Sigmoid colon (tissue), 7 donors: Measurements from ENCODE around the gene NUP188. TPM values are rescaled to one million over a fixed set of nuclear protein-coding genes. Genes with fewer than 3 reads are reported as not detected.

ENCODE experiments used
- DNase-seq: peaks from one replicate; pipeline ENCODE4 v3.0.0-alpha.2; 2019
- H3K27ac ChIP-seq, 4 donors: fragments of 200-600 bp; sonication (generic); one replicate each; pipeline ENCODE4 v1.5.1; 2016 to 2019; ENCODE audit warnings: mild to moderate bottlenecking in 1 of 4
- H3K27me3 ChIP-seq, 3 donors: fragments of 200-600 bp; sonication (generic); one replicate each; pipeline ENCODE4 v1.5.1; 2019; ENCODE audit warnings: mild to moderate bottlenecking in 1 of 3
- H3K36me3 ChIP-seq, 4 donors: fragments of 200-600 bp; sonication (generic); one replicate each; pipeline ENCODE4 v1.5.1; 2016 to 2019
- H3K4me1 ChIP-seq, 4 donors: fragments of 200-600 bp; sonication (generic); one replicate each; pipeline ENCODE4 v1.5.1; 2017 to 2019
- H3K4me3 ChIP-seq, 4 donors: fragments of 200-600 bp; sonication (generic); one replicate each; pipeline ENCODE4 v1.5.1; 2017 to 2019; ENCODE audit warnings: mild to moderate bottlenecking in 2 of 4, moderate library complexity in 1 of 4
- H3K9me3 ChIP-seq, 4 donors: fragments of 200-600 bp in 3 of 4; sonication (generic) in 3 of 4; one replicate each; pipeline versions ENCODE4 v1.5.1 to v1.6.1; 2013 to 2019
- EP300 ChIP-seq, 4 donors: sonication (generic); formaldehyde crosslinking; IDR thresholded peaks; one replicate each; pipeline ENCODE4 v1.6.1; 2017; ENCODE audit warnings: antibody characterized with exemption in 4 of 4
- POLR2A ChIP-seq, 2 donors: fragments of 450-650 bp; IDR thresholded peaks; one replicate each; pipeline ENCODE4 v1.6.1; 2016; ENCODE audit warnings: antibody characterized with exemption in 2 of 2, mild to moderate bottlenecking in 2 of 2, moderate library complexity in 2 of 2
- POLR2AphosphoS5 ChIP-seq, 4 donors: sonication (generic); formaldehyde crosslinking; IDR thresholded peaks; one replicate each; pipeline ENCODE4 v1.6.1; 2017; ENCODE audit warnings: antibody characterized with exemption in 4 of 4
- WGBS, 2 donors: extraction: QIAGEN DNeasy Blood & Tissue Kit; methylation state at CpG; one replicate each; pipeline ENCODE4 v1.1.7; 2013; 5-methylcytosine and 5-hydroxymethylcytosine counted together
- intact Hi-C: fragments of 100-400 bp; cut with DNase I; formaldehyde crosslinking; loops from one replicate; pipeline ENCODE4 v1.15.1; 2023
- polyA plus RNA-seq, 3 donors: library from polyadenylated mRNA; stranded (reverse); fragments of 200-250 nt; gene quantifications; one replicate each; pipeline ENCODE4 v1.2.3, GENCODE V29; 2013
- total RNA-seq, 4 donors: library from RNA; depleted of rRNA; stranded (reverse); fragments of >200 nt; gene quantifications; one replicate each; pipeline ENCODE4 v1.1.0, GENCODE V29; 2016
- TF ChIP-seq, protein P1 (sequence below), 4 experiments: fragments of 450-650 bp in 3 of 4; fragments of 200-600 bp in 1 of 4; IDR thresholded peaks; one replicate each; pipeline ENCODE4 v1.5.1; 2016 to 2019; ENCODE audit warnings: antibody characterized with exemption in 4 of 4, mild to moderate bottlenecking in 3 of 4, moderate library complexity in 2 of 4
- donor health status: healthy with polysubstance abuse.
- donor health status: Bipolar disorder and iron deficiency.
- donor health status: healthy.

Gene NUP188
- total and polyA plus RNA-seq, 7 donors = 3.7 to 28.8 (median 21.3) TPM

DNA sequence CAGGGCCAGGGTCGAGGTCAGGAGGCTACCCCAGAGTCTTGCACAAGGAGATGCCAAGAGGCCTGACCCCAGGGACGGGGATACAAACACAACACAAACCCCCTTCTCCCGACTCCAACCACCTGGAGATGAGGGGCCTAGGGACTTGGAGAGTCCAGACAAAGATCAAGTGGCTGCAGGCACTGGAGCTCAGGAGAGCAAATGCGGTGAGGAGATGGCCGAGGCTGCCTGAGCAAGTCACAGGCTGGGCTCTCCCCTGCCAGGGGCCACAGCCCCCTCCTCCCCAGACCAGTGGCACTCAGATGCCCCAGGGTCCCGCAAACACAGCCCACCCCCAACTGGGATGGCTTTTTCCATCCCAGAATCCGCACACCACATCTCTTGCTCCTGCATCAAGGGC, 64.8 kb downstream of the NUP188 start:
- peaks cover 0 to 8% (median 2%) of the 10 kb centered on the region in 4 donors for H3K4me1 ChIP-seq
- WGBS, 2 donors = 89 to 90% methylated on average over 7 of the region's 7 CpGs
- TF ChIP-seq EP300 (IDR thresholded peaks at IDR 0.05) (no peak), POLR2AphosphoS5 (IDR thresholded peaks at IDR 0.05) (no peak), POLR2A (IDR thresholded peaks at IDR 0.05) (no peak)
- TF ChIP-seq, protein P1, sequence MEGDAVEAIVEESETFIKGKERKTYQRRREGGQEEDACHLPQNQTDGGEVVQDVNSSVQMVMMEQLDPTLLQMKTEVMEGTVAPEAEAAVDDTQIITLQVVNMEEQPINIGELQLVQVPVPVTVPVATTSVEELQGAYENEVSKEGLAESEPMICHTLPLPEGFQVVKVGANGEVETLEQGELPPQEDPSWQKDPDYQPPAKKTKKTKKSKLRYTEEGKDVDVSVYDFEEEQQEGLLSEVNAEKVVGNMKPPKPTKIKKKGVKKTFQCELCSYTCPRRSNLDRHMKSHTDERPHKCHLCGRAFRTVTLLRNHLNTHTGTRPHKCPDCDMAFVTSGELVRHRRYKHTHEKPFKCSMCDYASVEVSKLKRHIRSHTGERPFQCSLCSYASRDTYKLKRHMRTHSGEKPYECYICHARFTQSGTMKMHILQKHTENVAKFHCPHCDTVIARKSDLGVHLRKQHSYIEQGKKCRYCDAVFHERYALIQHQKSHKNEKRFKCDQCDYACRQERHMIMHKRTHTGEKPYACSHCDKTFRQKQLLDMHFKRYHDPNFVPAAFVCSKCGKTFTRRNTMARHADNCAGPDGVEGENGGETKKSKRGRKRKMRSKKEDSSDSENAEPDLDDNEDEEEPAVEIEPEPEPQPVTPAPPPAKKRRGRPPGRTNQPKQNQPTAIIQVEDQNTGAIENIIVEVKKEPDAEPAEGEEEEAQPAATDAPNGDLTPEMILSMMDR (IDR thresholded peaks at IDR 0.05) = no peak
- no peaks in the 10 kb centered on the region for H3K9me3 ChIP-seq
- no peak overlapping the region for H3K27ac ChIP-seq
- intact Hi-C loops = no loop called here
- no peak overlapping the region for H3K4me3 ChIP-seq
- peaks cover 33 to 72% (median 49%) of the 10 kb centered on the region in 4 donors for H3K36me3 ChIP-seq
- DNase-seq = no peak
- no peaks in the 10 kb centered on the region for H3K27me3 ChIP-seq

DNA sequence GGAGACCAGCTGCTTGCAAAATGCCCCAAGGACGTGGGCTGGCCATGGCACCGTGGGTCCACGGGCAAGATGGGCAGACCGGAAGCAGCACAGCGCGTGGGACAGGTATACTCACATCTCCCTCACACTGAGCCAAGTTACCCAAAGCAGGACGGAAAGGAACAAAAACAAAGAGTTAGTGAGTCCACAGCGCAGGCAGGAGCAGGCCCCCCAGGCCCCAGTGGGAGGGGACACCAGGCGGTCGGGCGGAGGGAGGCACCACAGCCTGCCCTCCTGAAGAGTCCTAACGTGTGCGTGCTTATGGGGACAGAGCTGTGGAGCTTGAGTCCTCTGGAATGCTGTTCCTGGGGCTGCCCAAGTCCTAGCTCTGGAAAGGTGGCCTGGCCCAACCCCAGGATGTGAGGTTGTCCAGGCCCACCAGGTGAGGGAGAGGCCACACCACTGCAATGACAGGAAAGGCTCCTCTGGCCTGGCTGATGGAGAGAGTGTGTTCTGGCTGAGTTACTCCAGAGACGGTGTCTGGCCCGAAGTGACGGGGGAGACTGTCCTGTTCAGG, 65.5 kb downstream of the NUP188 start:
- peaks cover 33 to 71% (median 47%) of the 10 kb centered on the region in 4 donors for H3K36me3 ChIP-seq
- TF ChIP-seq EP300 (IDR thresholded peaks at IDR 0.05) = no peak
- TF ChIP-seq, protein P1 (IDR thresholded peaks at IDR 0.05) = no peak
- no peak for TF ChIP-seq POLR2AphosphoS5 (IDR thresholded peaks at IDR 0.05)
- TF ChIP-seq POLR2A (IDR thresholded peaks at IDR 0.05) = no peak
- intact Hi-C loops = no loop called here
- no peak overlapping the region for H3K27ac ChIP-seq
- WGBS, 2 donors = 95 to 96% methylated on average over 16 of the region's 16 CpGs
- H3K27me3 ChIP-seq = no peaks in the 10 kb centered on the region
- no peak overlapping the region for H3K4me3 ChIP-seq
- peaks cover 0 to 1% (median 0%) of the 10 kb centered on the region in 4 donors for H3K4me1 ChIP-seq
- DNase-seq = no peak
- H3K9me3 ChIP-seq = no peaks in the 10 kb centered on the region

DNA sequence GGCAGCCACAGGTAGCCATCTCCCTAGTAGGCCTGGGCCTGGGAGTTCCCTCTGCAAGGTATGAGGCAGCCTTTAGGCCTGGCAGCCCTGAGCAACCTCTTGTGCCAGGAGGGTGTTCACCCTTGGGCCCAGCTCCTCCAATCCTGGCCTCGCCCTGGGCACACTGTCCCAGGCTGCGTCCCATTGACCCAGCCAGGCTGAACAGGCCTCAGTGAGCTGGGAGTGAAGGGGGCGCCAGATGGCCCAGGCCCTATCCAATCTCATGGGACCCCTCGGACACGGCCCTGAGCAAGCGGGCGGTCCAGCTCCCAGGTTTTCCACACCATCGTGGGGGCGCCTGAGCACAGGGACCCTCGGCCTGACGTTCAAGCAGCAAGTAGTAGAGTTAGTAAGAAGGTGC, 66.2 kb downstream of the NUP188 start:
- H3K36me3 ChIP-seq = peaks cover 33 to 72% (median 42%) of the 10 kb centered on the region in 4 donors
- no peaks in the 10 kb centered on the region for H3K27me3 ChIP-seq
- intact Hi-C loops = no loop called here
- DNase-seq = no peak
- no peak overlapping the region for H3K4me3 ChIP-seq
- 95 to 97% methylated on average over 11 of the region's 11 CpGs for WGBS, 2 donors
- no peaks in the 10 kb centered on the region for H3K4me1 ChIP-seq
- TF ChIP-seq EP300 (IDR thresholded peaks at IDR 0.05) (no peak), POLR2A (IDR thresholded peaks at IDR 0.05) (no peak), POLR2AphosphoS5 (IDR thresholded peaks at IDR 0.05) (no peak)
- TF ChIP-seq, protein P1 (IDR thresholded peaks at IDR 0.05) = no peak
- H3K27ac ChIP-seq = no peak overlapping the region
- no peaks in the 10 kb centered on the region for H3K9me3 ChIP-seq

DNA sequence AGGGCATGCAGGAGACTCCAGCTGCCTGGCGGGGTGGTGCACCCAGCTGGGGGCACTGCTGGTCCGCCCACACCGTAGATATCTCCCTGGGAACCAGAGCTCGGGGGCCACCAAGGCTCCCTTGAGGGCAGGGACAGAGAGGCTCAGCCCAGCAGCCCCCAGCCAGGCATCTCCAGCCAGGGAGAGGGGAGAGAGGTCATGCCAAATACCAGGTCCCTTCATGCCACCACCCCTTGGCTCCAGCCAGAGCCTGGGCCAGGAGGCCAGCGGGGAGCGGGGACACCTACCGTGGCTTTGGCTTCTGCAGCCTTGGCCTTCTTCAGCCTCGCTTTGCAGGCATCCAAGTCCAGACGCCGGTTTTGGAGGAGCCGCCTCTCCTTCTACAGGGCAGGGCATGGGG, 66.6 kb downstream of the NUP188 start:
- no peaks in the 10 kb centered on the region for H3K27me3 ChIP-seq
- no peak for TF ChIP-seq POLR2A (IDR thresholded peaks at IDR 0.05)
- TF ChIP-seq POLR2AphosphoS5 (IDR thresholded peaks at IDR 0.05) = no peak
- TF ChIP-seq, protein P1 (IDR thresholded peaks at IDR 0.05) = no peak
- TF ChIP-seq EP300 (IDR thresholded peaks at IDR 0.05) = no peak
- WGBS, 2 donors = 97 to 98% methylated on average over 11 of the region's 11 CpGs
- H3K4me3 ChIP-seq = no peak overlapping the region
- H3K36me3 ChIP-seq = peaks cover 33 to 70% (median 41%) of the 10 kb centered on the region in 4 donors
- no peak overlapping the region for H3K27ac ChIP-seq
- DNase-seq = no peak
- intact Hi-C loops = no loop called here
- H3K4me1 ChIP-seq = no peaks in the 10 kb centered on the region
- no peaks in the 10 kb centered on the region for H3K9me3 ChIP-seq

DNA sequence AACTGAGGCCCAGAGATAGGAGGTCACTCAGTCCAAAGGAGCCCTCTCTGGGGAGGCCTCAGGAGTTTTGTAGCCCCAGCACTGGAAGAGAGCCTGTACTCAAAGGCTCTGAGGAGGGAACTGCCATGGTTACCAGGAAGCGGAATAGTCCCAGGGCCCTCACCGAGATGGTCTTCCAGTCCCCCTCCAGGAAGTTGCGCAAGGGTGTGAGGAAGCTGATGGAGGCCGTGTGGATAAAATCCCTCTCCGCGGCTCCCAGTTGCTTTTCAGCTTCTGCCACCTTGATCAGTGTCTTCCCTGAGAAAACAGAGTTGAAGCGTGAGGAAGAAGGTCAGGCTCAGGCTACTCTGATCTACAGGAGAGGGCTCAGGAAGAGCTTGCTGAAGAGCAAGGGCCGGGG, 67.1 kb downstream of the NUP188 start:
- no peaks in the 10 kb centered on the region for H3K27me3 ChIP-seq
- intact Hi-C loops = no loop called here
- no peaks in the 10 kb centered on the region for H3K9me3 ChIP-seq
- H3K36me3 ChIP-seq = peaks cover 33 to 66% (median 41%) of the 10 kb centered on the region in 4 donors
- H3K4me1 ChIP-seq = no peaks in the 10 kb centered on the region
- H3K4me3 ChIP-seq = no peak overlapping the region
- no peak overlapping the region for H3K27ac ChIP-seq
- no peak for TF ChIP-seq POLR2A (IDR thresholded peaks at IDR 0.05)
- TF ChIP-seq, protein P1 (IDR thresholded peaks at IDR 0.05) = no peak
- TF ChIP-seq POLR2AphosphoS5 (IDR thresholded peaks at IDR 0.05) = no peak
- TF ChIP-seq EP300 (IDR thresholded peaks at IDR 0.05) = no peak
- no peak for DNase-seq
- 89 to 96% methylated on average over 8 of the region's 8 CpGs for WGBS, 2 donors
